HG02938 (cell line): ENCODE measurements around the gene OR52M1.
"Not testable (repeated sequence)": the region's sequence is repeated elsewhere in the genome, so short reads cannot be mapped to it uniquely, and the experiment has no call there.

Experiments
- ATAC-seq: cut with Tn5 transposase; IDR thresholded peaks from one replicate; pipeline ENCODE4 v1.9.1; 2021; ENCODE audit warnings: mild to moderate bottlenecking, moderate library complexity; ENCODE audit not compliant: unreplicated experiment

Gene OR52M1

DNA sequence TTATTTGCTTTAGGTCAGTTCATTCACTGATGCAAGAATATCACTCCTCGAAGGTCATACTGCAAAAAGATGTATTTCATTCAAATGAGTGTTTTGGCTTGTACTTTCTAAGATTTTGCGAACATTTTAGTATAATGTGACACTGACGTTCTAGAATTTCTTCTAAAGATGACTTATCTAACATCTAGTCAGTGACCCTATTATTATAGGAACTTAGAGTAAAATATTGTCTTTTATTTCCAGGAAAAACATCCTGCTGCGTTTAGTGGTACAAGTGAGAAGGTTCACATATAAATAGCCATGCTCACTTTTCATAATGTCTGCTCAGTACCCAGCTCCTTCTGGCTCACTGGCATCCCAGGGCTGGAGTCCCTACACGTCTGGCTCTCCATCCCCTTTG, at the start of gene OR52M1:
TSS of gene OR52M1 (plus strand) at position 301 of the 400 bp plus-strand sequence. CDS start at position 301, 0 bp downstream.
- no peak for ATAC-seq

- ATAC-seq: no peak
Observed at GRCh38 chr11:4495487-4495886, 49.5 kb upstream of the OR52M1 start.

- ATAC-seq: no peak
Observed at GRCh38 chr11:4495986-4496385, 49.0 kb upstream of the OR52M1 start.

- ATAC-seq: no peak
Observed at GRCh38 chr11:4496557-4497248, 48.3 kb upstream of the OR52M1 start.

DNA sequence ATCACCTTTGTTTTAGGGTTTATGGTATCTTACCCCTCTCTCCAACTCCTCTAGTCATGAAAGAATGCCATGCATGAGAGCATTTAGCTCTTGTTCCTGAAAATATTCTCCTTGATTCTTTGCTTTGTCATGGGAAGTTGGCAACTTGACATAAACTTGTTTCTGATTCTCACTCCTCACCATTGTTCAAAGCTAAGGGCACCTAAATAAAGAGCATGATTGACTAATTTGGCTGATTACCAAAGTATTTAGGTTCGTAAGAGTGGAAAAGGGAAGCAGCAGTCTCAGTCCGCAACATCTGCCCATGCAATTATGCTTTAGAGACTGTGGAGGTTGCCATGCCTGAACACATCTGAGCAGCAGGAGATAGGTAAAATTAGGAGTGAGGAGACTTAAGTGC, 36.1 kb upstream of the OR52M1 start:
- no peak for ATAC-seq

- no peak for ATAC-seq
Observed at GRCh38 chr11:4511282-4512245, 33.4 kb upstream of the OR52M1 start.

GRCh38 chr11:4514196-4514595, 30.8 kb upstream of the OR52M1 start:
- no peak for ATAC-seq

- no peak for ATAC-seq
Observed at GRCh38 chr11:4522339-4522738, 22.7 kb upstream of the OR52M1 start.

DNA sequence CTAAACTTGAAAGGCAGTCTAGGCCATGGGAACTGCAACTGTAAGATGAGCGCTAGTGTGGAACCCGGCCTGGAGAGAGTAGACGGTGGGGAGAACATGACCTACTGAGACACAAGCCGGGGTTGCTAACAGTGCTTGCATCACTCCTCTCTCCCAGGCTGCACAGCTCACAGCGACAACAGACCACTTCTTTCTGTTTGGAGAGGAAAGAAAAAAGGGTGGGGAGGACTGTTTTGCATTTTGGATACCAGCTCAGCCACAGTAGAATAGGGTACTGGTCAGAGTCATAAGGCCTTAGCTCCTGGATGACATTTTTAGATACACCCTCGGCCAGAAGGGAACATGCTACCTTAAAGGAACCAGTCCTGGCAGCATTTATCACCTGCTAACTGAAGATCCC, 22.2 kb upstream of the OR52M1 start:
- ATAC-seq: no peak

DNA sequence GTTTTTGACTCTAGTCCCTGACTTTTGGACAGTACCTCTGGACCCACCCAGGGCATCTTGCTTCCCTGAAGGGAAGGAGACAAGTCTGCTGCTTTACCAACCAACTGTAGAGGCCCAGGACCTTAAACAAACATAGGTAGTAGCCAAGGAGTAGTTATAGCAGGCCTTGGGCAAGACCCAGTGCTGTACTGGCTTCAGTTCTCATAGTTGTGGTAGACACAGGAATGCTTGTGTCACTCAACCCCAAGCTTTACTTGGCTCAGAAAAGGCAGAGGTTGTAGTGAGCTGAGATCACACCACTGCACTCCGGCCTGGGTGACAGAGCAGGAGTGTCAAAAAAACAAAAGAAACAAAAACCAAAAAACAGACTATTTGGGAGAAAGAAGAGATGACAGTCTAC, 21.3 kb upstream of the OR52M1 start:
- ATAC-seq: no peak

GRCh38 chr11:4527926-4528325, 17.1 kb upstream of the OR52M1 start:
- ATAC-seq: no peak

DNA sequence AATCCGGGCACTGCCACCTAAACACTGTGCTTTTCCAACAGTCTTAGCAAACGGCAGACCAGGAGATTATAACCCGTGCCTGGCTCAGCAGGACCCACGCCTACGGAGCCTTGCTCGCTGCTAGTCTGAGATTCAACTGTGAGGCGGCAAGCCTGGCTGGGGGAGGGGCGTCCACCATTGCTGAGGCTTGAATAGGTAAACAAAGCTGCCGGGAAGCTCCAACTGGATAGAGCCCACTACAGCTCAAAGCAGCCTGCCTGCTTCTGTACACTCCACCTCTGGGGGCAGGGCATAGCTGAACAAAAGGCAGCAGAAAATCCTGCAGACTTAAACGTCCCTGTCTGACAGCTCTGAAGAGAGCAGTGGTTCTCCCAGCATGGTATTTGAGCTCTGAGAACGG, 13.3 kb upstream of the OR52M1 start:
- ATAC-seq: not testable (repeated sequence)

GRCh38 chr11:4539603-4540219, 5.3 kb upstream of the OR52M1 start:
- peak; percentile 81 for ATAC-seq

GRCh38 chr11:4541071-4541470, 3.9 kb upstream of the OR52M1 start:
- ATAC-seq: no peak

- ATAC-seq: no peak
Observed at GRCh38 chr11:4543561-4543960, 1.4 kb upstream of the OR52M1 start.

DNA sequence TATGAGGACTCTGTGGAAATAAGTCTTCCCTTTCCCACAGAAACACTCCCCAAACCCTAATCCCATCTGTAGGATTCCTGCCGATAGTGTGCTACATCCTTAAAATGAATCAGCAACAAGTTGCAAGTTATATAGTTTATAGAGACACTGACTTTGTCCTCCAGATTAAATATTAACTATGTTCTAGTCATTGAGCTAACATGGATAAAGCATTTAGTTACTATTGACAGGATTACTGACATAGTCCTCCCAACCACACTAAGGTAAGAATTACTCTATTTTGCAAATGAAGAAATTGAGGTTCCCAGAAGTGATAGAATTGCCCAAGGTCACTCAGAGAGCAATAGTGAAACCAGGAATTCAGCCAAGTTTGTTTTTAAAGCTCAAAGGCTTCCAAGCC, 1.9 kb downstream of the OR52M1 start:
- no peak for ATAC-seq

DNA sequence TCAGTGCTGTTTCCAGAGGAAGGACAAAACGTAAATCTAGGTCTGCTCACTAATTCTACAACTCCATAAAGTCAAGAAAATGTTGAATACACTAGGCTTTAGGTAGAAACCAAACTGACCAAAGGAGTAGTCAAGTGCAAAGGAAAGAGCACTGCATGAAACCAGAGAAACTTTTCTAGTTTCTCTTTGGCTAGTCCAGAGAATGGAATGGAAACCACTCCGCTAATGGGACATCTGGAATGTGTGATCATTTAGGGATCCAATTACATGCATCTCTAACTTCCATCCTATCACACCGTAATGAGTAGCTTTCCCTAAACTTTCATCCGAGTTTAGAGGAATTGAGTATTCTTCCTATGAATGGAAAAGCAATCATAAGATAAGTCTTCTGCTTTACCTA, 2.4 kb downstream of the OR52M1 start:
- no peak for ATAC-seq

GRCh38 chr11:4551346-4551979, 6.5 kb downstream of the OR52M1 start:
- ATAC-seq: no peak

DNA sequence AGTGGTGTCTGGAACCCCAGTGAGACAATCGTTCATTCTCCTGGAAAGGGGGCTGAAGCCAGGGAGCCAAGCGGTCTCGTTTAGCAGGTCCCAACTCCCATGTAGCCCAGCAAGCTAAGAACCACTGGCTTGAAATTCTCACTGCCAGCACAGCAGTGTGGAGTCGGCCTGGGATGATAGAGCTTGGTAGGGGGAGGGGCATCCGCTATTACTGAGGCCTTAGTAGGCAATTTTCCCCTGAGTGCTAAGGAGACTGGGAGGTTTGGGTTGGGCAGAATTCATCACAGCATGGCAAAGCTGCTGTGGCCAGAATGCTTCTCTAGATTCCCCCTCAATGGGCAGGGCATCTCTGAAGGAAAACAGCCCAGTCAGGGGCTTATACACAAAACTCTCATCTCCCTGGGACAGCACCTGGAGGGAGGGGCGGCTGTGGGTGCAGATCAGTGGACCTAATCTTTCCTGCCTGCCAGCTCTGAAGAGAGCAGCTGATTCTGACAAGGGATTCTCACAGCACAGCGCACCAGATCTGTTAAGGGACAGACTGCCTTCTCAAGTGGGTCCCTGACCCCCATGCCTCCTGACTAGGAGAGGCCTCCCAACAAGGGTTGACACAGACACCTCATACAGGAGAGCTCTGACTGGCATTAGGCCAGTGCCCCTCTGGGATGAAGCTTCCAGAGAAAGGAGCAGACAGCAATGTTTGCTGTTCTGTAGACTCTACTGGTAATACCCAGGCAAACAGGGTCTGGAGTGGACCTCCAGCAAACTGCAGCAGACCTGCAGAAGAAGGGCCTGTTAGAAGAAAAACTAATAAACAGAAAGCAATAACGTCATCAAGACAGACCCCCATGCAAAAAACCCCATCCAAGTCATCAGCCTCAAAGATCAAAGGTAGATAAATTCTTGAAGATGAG, 14.8 kb downstream of the OR52M1 start:
- ATAC-seq: no peak

DNA sequence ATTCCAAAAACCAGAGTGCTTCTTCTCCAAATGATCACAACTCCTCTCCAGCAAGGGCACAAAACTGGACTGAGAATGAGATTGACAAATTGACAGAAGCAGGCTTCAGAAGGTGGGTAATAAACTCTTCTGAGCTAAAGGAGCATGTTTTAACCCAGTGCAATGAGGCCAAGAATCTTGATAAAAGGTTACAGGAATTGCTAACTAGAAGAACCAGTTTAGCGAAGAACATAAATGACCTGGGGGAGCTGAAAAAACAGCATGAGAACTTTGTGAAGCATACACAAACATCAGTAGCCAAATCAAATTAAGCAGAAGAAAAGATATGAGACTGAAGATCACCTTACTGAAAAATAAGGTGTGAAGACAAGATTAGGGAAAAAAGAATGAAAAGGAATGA, 15.5 kb downstream of the OR52M1 start:
- no peak for ATAC-seq
